Gastrocnemius medialis (tissue), 4 donors: Measurements from ENCODE around the gene GYPC.

Experiments
- POLR2A ChIP-seq, 2 donors: fragments of 450-650 bp; IDR thresholded peaks; one replicate each; pipeline ENCODE4 v1.6.1; 2017; ENCODE audit warnings: antibody characterized with exemption in 2 of 2, mild to moderate bottlenecking in 2 of 2, moderate library complexity in 2 of 2
- TF ChIP-seq, protein P1 (sequence below), 5 experiments: fragments of 450-650 bp in 3 of 5; fragments of 200-600 bp in 2 of 5; sonication (generic) in 2 of 5; IDR thresholded peaks in 4 of 5; conservative IDR thresholded peaks in 1 of 5; 1 replicate in 4 of 5; 2 replicates in 1 of 5; pipeline ENCODE4 v1.5.1; 2016 to 2019; ENCODE audit warnings: antibody characterized with exemption in 5 of 5, mild to moderate bottlenecking in 3 of 5, moderate library complexity in 3 of 5

DNA sequence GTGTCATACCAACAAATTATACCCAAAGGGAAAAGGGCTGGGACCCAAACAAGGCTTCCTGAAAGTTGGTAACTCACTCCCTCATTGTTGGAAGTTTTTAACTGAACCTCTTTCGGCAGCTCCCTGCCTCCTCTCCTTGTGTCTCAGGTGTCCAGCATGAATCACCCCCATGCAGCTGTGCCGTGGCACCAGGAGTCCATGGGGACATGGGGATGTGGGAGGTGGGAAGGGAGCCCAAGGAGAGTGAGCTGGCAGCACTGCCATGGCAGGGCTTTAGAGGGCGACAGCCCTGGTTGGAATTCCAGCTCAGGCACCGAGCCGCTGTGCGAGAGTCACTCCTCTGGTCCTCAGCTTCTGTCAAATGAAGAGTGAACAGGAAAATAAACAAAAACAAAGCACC lies 12.5 kb upstream of the GYPC start:
- TF ChIP-seq, protein P1, sequence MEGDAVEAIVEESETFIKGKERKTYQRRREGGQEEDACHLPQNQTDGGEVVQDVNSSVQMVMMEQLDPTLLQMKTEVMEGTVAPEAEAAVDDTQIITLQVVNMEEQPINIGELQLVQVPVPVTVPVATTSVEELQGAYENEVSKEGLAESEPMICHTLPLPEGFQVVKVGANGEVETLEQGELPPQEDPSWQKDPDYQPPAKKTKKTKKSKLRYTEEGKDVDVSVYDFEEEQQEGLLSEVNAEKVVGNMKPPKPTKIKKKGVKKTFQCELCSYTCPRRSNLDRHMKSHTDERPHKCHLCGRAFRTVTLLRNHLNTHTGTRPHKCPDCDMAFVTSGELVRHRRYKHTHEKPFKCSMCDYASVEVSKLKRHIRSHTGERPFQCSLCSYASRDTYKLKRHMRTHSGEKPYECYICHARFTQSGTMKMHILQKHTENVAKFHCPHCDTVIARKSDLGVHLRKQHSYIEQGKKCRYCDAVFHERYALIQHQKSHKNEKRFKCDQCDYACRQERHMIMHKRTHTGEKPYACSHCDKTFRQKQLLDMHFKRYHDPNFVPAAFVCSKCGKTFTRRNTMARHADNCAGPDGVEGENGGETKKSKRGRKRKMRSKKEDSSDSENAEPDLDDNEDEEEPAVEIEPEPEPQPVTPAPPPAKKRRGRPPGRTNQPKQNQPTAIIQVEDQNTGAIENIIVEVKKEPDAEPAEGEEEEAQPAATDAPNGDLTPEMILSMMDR (IDR thresholded peaks at IDR 0.05 in 4 of 5, conservative IDR thresholded peaks at IDR 0.05 in 1 of 5): peak in 3 of 5 experiments; percentile 41 to 59 (median 44)
- TF ChIP-seq POLR2A (IDR thresholded peaks at IDR 0.05): no peak
